Iris pigment epithelial cell (primary cell): Measurements from ENCODE around the gene REXO4.
A peak's percentile ranks its signal among the peaks of the same experiment; 100 is the strongest.

Experiments used
- DNase-seq: peaks from one replicate; pipeline ENCODE4 v3.0.0-alpha.2; 2011; ENCODE audit warnings: low read depth

The REXO4 gene

DNA sequence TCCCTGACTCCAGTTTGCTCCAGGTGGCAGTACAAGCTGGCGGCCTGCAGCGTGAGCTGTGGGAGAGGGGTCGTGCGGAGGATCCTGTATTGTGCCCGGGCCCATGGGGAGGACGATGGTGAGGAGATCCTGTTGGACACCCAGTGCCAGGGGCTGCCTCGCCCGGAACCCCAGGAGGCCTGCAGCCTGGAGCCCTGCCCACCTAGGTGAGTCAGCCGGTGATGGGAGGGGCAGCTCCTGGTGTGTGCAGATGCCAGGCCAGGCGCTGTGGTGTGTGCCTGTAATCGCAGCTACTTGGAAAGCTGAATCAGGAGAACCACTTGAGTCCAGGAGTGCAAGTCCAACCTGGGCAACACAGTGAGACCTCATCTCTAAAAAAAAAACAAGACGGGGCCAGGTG, 31.9 kb upstream of the REXO4 start:
- DNase-seq, result no peak

DNA sequence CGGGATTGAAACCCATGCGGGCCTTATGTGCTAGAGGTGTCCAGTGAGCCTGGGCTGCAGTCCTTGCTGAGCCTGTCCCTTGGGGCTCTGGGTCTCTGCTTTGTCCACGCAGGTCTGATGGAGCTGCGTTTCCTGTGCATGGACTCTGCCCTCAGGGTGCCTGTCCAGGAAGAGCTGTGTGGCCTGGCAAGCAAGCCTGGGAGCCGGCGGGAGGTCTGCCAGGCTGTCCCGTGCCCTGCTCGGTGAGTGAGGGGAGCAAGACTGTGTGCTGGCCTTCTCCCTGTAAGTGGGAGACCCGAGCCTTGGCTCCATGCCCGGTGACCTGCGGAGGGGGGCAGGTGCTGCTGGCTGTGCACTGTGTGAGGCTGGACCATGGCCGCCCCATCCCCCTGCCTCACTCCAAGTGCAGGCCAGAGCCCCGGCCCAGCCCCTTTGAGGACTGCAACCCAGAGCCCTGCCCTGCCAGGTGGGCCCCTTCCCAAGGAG, 30.7 kb upstream of the REXO4 start:
- DNase-seq, result no peak

DNA sequence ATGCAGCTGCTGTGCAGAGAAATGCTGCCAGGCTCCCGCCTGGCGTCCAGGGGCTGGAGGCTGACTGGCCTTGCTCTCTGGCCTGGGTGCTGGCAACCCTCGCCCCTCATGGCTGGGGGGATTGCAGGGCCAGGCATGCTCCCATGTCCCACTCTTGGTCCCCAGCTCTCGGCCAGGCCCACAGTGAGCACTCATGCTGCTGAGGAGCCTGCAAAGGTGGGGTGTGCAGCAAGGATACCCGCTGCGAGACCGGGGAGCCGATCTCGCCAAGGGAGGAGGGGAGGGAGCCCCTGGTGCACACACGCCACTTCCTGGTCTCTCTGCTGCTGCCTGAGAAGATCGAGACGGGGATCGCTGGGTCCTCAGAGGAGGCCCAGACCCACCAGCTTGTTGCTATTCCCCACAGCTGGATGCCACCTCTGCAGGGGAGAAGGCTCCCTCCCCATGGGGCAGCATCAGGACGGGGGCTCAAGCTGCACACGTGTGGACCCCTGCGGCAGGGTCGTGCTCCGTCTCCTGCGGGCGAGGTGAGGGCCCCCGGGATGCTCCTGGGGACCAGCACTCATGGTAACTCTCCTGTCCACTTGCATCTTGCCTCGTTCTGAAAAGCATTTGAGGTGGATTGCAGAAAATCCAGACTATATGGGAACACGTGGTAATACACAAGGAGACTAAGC, 27.6 kb upstream of the REXO4 start:
- DNase-seq, result no peak

DNA sequence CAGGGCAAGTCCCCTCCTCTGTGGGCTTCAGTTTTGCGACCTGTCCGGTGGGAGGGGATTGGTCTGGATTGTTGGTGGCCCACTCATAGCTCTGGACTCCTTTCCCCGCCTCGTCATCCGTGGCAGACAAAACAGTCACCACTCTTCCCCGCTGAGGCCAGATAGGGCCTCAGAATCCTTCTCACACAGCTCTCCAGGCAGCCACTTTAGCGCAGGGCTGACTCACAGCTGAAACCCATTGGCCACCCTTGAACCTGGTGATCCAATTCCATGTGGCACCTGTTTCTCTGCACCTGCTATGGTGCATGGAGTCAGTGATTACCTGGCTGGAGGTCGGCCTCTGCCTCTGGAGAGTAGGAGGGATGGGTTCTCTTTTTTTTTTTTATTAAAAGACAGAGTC, 26.2 kb upstream of the REXO4 start:
- DNase-seq, result no peak

DNA sequence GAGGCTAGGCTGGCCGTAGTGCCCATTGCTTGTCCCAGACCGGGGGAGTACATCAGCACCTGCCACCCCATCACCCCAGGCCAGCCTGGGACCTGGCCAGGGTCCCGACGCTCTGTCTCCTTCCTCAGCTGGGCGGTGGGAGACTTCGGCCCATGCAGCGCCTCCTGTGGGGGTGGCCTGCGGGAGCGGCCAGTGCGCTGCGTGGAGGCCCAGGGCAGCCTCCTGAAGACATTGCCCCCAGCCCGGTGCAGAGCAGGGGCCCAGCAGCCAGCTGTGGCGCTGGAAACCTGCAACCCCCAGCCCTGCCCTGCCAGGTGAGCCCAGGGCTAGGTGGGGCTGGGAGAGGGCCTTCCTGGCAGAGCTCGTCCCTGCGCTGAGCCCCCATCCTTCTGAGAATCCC, 25.4 kb upstream of the REXO4 start:
- no peak for DNase-seq

DNA sequence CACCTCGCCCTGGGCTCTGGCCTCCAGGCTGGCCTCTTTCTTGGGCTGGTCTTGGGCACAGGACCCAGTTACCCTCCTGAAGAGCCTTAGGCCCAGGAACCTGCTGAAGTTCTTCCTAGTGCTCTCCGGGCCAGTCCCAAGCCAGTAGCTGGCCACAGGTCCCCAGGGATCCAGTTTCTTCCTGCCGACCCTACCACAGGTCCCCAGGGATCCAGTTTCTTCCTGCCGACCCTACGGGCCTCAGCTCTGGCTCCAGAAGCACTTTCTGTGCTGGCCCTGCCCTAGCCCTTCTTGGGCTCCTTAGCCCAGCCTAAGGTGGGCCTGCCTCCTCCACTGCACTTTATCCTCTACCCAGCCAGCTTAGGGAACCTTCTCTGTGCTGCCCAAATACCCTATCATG, 23.8 kb upstream of the REXO4 start:
- no peak for DNase-seq

DNA sequence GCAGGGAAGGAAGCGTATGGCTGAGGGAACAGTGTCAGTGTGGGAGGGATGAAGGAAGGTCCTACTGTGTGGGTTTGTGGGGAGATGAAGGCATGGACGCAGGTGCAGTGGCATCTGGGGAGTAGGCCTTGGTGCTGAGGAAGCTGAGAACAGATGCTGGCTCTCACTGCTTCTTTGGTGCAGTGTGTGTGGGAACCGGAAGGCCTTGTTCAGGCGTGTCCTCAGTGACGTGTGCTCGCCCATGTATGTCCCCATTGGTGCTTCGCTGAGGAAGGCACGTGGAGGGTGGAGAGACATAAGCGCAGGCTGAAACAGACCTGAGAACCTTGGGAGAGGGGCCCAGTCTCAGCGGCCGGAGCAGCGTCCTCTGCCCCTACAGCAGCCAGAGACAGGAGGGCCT, 23.1 kb upstream of the REXO4 start:
- no peak for DNase-seq

DNA sequence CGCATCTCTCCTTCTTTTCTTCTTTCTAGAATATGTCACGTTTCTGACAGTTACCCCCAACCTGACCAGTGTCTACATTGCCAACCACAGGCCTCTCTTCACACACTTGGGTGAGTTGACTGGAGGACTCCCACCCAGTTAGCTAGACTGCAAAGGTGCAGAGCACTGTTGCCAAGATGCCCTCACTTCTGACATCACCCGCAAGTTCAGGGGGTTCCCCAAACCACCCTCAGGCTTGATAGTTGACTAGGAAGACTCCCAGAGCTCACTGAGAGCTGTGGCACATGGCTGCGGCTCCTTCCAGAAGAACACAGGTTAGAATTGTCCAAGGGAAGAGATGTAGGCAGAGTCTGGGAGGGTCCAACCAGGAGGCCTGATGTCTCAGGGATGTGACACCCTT, 21.5 kb upstream of the REXO4 start:
- no peak for DNase-seq

DNA sequence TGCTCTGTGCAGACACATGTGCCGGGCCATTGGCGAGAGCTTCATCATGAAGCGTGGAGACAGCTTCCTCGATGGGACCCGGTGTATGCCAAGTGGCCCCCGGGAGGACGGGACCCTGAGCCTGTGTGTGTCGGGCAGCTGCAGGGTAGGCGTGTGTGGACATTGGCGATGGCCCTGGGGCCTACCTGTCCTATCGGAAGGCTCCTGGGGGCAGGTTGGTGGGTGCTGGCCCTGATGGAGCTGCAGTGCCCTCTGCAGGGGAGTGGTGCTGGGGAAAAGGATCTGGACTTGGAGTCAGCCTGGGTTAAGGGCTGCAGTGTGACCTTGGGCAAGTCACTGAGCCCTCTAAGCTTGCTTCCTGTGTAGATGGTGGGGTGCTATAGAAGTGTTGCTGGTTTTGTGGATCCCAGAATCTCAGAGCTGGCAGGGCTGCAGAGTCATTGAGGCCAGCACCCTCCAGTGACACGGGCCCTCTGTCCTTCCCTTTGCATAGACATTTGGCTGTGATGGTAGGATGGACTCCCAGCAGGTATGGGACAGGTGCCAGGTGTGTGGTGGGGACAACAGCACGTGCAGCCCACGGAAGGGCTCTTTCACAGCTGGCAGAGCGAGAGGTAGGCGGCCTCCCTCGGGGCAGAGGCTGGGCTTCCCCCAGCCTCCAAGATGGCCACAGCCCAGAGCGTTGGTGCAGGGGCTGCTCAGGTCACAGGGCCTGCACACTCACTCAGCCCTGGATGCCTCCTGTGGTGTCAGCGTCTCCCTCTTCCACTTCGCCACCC, 20.1 kb upstream of the REXO4 start:
- DNase-seq, result no peak

DNA sequence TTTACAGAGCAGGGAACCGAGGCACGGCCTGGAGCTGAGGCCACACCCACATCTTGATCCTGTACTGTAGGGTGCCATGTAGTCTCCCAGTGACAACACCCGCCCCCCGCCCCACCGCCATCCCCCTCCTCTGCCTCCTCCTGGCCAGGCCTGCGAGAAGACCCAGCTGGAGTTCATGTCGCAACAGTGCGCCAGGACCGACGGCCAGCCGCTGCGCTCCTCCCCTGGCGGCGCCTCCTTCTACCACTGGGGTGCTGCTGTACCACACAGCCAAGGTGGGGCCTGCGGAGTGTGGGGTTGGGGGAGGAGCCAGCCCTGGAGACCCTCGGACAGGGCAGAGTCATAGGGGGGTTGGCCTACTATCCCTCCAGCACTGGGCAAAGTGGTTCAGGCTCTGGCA, 18.9 kb upstream of the REXO4 start:
- DNase-seq, result no peak

DNA sequence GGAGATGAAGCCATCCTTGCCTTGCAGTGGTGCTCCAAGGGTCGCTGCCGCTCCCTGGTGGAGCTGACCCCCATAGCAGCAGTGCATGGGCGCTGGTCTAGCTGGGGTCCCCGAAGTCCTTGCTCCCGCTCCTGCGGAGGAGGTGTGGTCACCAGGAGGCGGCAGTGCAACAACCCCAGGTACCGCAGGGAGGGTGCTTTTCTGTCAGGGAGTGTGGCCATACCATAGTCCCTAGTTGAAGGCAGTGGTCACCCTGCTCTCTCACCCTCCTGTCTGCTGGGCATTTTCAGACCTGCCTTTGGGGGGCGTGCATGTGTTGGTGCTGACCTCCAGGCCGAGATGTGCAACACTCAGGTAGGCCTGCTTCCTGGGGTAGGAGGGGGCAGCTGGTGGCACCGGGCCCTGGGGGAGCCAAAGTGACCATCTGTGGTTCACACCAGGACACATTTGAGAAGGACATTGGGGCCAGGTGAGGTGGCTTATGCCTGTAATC, 15.6 kb upstream of the REXO4 start:
- DNase-seq, result no peak

DNA sequence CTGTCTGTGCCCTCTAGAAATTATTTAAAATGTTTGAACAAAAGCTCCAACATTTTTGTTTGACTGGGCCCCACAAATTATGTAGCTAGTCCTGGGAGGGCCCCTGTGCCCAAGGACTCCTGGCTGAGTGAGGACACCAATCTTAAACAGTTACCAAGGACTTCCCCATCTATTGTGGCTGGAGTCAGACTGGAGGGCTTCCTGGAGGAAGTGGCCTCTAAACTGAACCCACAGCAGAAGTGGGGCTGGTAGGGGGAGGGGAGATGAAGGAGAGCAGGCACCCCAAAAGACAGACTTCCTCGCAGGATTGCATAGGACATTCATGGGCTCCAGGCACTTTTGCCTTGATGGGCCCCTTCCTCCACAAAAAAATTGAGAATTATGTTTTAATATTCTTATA, 12.4 kb upstream of the REXO4 start:
- no peak for DNase-seq

DNA sequence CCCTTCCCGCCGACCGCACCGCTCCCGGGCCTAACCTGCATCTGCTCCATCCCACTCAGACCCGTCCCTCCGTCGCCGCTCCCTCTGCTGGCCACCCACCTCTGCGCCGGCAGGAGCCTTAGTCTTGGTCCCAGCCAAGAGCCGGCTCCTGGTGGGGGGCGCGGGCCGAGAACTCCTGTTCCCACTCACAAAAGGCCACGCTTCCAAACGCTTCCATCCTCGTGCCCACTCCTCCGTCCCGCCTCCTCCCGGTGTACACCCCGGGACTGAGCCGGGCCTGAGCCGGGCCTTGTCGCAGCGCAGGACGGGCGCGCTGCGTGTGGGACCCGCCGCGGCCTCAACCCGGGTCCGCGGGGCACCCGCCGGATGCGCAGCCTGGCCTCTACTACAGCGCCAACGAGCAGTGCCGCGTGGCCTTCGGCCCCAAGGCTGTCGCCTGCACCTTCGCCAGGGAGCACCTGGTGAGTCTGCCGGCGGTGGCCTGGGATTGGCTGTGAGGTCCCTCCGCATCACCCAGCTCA, 11.9 kb upstream of the REXO4 start:
- no peak for DNase-seq

DNA sequence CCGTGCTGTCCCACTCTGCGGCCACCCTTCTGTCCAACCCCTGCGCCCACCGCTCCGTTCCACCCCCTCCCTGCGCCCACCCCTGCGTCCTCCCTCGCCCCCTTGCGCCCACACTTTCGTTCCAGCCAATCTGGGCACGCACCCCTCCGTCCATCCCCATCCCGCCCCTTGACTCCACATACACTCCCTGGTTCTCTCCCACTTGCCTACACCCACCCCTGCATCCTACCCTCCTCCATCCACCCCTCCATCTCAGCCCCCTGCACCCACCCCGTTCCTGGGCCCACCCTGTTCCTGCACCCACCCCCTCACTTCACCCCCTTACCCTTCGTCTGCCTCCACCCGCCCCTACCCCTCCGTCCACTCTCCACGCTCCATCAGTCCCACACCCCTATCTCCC, 11.4 kb upstream of the REXO4 start:
- no peak for DNase-seq

DNA sequence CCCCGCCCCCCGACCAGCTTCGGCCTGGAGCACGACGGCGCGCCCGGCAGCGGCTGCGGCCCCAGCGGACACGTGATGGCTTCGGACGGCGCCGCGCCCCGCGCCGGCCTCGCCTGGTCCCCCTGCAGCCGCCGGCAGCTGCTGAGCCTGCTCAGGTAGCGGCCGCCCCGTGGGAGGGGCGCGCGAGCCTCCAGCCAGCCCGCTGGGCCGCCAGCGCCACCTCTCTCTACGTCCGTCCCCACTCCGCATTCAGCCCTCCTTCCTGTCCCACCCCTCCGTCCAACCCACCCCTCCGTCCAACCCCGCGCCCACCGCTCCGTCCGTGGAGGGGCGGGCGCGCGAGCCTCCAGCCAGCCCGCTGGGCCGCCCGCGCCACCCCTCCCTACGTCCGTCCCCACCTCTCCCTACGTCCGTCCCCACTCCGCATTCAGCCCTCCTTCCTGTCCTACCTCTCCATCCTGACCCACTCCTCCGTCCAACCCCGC, 10.8 kb upstream of the REXO4 start:
- no peak for DNase-seq

DNA sequence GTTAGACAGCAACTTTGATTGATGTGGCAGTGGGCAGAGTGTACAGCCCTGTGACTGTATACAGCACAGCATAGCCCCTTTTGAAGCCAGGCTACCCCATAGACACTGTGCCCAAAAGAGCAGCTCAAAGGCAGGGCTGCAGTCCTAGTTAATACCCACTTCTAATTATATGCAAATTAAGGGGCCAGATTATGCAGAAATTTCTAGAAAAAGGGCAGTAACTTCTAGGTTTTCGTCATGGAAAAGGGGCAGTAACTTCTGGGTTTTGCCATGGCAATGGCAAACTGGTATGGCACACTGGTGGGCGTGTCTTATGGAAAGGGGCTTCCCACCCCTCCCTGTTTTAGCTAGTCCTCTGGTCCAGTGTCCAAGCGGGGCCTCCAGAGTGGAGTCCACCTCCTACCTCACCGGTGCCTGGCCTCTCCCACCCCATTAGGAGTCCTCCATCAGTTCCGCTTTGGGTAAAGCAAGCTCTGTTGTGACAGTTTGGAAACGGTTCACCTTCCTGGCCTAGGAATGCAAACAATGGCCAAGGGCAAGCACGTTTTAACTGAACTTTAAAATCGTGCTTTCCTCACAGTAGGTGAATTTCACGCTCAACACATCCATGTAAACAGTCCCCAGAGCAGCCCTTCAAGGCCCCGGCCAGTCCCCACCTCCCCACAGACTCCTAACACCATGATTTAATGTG, 10.0 kb upstream of the REXO4 start:
- DNase-seq, result no peak

DNA sequence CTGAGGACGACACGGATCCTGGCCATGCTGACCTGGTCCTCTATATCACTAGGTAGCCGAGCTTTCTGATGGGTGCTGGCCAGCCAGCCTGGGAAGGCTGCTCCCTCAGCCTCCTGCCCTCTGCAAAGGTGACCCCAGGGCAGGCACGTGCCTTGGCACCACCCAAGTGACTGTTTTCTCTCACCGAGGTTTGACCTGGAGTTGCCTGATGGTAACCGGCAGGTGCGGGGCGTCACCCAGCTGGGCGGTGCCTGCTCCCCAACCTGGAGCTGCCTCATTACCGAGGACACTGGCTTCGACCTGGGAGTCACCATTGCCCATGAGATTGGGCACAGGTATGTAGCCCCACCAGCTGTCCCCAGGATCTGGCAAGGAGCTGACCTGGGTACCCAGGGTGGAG, 8.2 kb upstream of the REXO4 start:
- DNase-seq, result no peak

DNA sequence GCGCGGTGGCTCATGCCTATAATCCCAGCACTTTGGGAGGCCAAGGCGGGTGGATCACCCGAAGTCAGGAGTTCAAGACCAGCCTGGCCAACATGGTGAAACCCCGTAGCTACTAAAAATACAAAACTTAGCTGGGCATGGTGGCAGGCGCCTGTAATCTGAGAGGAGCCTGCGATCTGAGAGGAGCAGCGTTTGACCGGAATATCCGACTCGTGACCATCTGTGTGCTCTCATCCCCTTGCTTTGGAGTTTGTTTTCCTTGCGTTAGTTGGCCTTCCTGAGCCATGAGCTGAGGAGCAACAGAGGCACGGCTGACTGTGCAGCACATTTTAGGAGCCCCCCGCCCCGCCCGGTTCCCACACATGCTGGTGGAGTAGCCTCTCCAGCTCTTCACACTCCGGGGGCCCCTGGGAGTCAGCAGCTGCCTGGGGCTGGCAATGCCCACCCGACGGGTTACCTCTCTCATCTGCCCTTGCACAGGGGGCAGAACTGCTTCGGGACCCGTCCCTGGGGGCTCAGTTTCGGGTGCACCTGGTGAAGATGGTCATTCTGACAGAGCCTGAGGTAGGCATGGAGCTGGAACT, 7.3 kb upstream of the REXO4 start:
- DNase-seq, result no peak

DNA sequence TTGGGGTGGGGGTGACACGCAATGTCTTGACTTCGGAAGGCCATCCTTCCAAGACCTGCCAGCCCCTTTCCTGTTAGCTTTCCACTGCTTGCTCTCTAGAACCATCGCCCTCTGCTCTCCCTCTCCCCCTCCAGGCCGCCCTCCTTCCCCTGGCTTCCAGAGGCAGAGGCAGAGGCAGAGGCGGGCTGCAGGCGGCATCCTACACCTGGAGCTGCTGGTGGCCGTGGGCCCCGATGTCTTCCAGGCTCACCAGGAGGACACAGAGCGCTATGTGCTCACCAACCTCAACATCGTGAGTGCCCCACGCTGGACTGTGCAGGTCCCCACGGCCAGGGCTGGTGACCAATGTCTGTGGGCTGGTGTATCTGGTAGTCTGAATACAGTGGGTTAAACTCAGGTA, 6.4 kb upstream of the REXO4 start:
- no peak for DNase-seq

DNA sequence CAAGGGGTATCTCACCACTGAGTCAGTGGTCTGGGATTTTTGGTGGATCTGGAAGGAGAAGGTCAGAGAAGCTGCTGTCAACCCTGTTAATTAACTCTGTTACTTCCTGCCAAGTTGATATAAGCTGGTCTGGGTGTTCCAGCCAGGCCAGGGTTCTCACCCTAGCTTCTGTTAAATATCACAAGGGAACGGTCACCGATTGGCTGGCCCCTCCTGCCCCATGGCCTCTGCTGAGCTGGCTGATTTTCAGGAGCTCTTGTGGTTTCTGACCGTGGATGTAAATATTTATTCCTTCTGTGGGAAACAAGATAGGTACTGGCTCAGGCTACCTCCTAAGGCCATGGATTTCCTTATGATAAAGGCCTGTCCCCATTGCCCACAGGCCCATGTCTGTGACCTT, 5.4 kb upstream of the REXO4 start:
- DNase-seq, result peak; percentile 69

DNA sequence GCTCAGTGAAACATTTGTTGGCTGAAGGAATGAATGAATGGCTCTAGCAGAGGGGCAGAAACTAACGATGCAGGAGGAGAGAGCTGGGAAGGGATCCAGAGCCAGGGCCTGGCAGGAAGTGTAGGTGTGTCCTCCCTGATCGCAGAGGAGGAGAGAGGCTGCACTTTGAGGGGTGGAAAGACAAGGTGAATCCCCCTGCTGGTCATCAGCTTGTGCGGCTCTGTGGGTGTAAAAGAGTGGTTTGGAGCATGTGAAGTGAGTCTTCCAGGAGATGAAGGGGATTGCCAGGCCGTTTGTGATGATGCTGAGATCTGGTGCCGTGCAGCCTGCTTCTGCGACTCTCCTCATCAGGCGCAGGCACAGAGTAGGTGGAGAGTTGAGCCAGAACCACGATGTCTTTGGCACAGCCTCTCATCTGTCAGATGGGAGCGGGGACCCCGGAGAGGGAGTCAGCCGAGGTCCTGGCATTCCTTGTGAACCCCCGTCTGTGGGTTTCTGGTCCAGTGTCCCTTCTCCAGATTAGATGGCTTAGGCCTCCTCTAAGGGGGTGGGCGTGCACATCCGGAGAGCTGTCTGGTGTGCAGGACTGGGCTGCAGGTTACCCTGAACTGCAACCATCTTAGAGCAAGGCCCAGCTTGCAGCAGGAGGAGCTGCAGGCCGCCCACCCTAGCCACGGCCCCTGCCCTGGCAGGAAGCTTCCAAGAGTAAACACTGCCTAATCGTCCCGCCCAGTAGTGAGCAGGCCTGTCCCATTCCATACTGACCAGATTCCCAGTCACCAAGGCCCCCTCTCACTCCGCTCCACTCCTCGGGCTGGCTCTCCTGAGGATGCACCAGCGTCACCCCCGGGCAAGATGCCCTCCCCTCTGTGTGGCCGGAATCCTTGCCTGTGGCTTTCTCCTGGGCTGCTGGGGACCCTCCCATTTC, 4.1 kb upstream of the REXO4 start, which contains the start of gene ADAMTS13:
ADAMTS13 (plus strand) TSS at position 753 of the 928 bp plus-strand sequence; CDS start at position 830, 77 bp downstream.
- peak; percentile 11 for DNase-seq
